GM21528 (cell line): Measurements from ENCODE around the gene CCDC38.
"Not testable (repeated sequence)": the region's sequence is repeated elsewhere in the genome, so short reads cannot be mapped to it uniquely, and the experiment has no call there.

Experiments used
- ATAC-seq: cut with Tn5 transposase; IDR thresholded peaks from one replicate; pipeline ENCODE4 v1.9.1; 2021; ENCODE audit warnings: mild to moderate bottlenecking, moderate library complexity; ENCODE audit not compliant: unreplicated experiment, low FRiP score

The CCDC38 gene

GRCh38 chr12:95887311-95887710 is 55.1 kb downstream of the CCDC38 start:
- ATAC-seq = no peak

DNA sequence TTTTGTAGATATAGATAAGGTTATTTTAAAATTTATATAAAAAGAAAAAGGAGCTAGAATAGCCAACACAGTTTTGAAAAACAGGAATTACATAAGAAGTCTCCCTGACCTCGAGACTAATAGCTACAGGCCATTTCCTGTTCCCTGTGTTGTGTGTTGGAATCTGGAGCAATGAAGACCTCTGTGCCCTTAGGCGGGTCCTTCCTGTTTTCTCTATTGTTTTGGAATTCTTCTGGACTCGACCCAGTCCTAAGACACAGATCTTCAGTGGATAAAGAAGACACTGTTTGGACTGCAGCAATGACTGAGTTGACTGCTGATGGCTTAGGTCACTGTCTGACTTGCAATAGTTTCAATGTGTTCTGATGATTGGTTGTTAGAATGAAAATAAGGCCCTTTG is 57.4 kb downstream of the CCDC38 start:
- ATAC-seq = no peak

DNA sequence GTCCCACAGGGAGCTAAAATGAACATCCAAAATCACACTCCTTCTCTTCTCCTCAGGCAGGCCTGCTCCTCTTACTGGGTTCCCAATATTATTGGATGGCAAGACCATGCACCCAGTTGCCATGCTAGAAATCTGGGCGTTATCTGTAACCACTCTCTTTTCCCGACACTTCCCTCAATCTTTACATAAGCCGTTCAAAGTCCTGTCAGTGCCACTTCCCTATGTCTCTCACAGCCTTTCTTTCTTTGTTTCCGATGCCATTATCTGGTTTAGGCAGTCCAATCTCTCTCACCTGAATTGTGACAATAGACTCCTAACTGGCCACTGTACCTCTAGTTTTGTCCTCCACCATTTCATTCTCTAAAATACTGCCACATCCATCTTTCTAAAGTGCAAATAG is 59.5 kb downstream of the CCDC38 start:
- ATAC-seq = no peak

GRCh38 chr12:95882080-95882479 is 60.3 kb downstream of the CCDC38 start:
- ATAC-seq = no peak

DNA sequence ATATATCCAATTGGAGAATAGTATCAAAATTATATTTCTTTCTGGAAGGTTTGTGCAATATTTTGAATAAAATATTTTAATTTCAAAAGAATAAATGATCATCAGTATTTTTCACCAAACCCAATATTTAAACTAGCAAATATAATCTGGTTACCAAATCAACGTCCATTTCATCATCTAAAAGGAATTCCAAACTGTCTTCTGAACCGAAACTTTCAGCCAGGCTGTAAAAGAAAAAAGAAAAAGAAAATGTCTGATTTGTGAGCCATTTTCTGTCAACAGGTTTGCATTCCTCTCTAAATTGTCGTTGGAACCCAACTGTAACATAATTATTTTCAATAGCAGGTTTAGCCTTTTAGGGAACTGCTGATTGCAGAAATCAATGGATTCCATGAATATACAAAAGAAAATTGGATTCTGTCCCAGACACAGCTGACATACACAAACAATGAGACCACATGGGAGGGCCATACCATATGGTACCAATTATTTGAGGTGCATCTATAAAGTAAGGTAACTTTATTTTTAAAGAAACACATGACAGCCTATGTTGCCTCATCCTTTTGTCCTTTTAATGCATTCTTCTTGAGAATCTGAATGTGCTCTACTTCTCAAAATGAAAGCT is 61.0 kb downstream of the CCDC38 start:
- no peak for ATAC-seq

GRCh38 chr12:95880895-95881294 is 61.5 kb downstream of the CCDC38 start:
- ATAC-seq = no peak

DNA sequence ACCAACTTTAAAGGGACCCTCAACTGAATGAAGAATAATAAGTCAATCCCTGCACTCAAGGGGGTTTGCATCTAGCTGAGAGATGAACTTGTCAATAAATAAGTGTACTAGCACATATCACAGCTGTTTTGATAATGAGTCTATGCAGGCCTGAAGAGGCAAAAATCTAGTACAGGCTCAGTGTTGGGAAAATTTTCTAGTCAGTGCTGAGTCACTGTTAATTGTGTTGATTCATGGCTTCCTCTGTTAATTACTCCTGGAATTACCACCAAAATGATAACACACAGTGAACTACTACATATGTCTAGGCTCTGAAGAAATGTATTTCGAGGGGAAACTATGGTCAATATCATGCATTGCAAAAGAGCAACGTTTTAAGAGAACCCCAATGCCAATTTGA is 64.8 kb downstream of the CCDC38 start:
- no peak for ATAC-seq

DNA sequence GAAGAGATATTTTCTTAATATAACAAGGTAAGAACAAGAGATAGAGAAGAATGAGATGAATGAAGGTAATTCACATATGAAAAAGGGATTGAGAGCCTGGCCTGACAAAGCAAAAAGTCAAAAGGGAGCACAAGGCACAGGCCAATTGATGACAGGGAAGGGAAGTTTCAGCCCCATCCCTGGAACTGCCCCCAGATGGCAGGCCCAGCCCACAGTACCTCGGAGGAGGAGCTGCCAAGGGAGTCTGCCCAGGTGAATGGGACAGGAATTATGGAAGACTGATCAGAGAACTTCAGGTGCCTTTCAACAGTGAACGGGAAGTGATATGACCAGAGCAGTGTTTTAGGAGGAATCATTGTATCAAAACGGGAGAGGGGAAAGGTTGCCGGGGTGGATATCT is 68.0 kb downstream of the CCDC38 start:
- ATAC-seq = no peak

- ATAC-seq = no peak
Measured at GRCh38 chr12:95870897-95871296, 71.5 kb downstream of the CCDC38 start.

DNA sequence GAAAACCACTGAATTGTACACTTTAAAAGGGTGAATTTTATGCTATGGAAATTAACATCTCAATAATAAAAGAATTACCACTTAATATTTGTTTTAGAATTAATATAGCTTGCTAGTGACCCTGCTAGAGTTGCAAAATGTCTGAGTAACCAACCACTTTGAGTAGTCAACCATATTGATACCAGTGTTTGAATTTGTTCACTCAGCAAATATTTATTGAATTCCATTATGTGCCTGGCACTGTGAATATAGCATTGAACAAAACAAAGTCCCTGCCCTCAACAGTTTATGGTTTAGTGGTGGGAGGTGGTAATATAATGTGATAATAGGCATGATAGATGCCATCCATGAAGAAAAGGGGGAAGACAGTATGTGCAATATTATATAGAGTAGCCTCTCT is 79.1 kb downstream of the CCDC38 start:
- ATAC-seq = no peak

GRCh38 chr12:95862038-95862437 is 80.4 kb downstream of the CCDC38 start:
- no peak for ATAC-seq

GRCh38 chr12:95859947-95860850 is 82.2 kb downstream of the CCDC38 start:
- ATAC-seq = no peak

DNA sequence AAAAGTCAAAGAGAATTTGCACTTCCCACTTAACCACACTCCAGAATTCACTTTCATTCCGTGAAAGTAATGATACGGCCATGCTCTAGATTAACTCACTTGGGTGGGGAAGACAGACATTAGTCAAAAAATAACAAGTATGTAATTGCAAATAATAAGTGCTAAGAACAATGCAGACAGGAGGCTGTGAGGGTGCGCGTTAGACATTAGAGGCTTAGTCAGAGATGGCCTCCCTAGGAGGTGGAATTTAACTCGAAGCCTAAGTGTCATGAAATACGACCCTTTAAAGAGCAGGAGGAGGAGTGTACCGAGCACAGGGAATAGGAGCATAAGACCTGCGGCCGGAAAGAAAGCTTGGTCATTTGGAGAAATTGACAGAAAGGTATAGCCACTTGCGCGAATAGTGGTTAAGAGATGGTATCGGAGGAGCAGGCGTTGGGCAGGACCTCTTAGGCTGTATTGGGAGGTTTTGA is 83.0 kb downstream of the CCDC38 start:
- ATAC-seq = peak; percentile 27

- ATAC-seq = peak; percentile 100
Measured at GRCh38 chr12:95858451-95859343, 83.7 kb downstream of the CCDC38 start, which contains the start of gene SNRPF. SNRPF (plus strand) TSS chr12:95858952; CDS start chr12:95859074, 122 bp downstream.

GRCh38 chr12:95857799-95858198 is 84.6 kb downstream of the CCDC38 start:
- no peak for ATAC-seq

- no peak for ATAC-seq
Measured at GRCh38 chr12:95857156-95857555, 85.3 kb downstream of the CCDC38 start.

DNA sequence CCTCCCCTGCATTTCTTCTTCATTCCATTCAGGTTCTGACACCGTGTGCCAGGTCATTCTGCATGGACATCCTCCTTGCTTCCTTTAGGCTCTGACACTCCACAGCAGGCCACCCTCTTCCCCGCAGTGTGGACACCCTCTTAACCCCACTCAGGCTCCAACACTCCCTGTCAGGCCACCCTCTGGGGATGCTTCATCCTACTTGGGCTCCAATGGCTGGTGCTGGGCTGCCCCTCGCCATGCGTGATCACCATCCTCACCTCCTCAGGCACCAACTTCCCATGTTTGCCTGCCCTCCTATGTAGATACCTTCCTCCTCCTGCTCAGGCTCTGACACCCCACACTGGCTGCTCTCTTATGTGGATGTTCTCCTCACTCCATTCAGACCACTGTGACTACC is 90.3 kb downstream of the CCDC38 start:
- no peak for ATAC-seq

DNA sequence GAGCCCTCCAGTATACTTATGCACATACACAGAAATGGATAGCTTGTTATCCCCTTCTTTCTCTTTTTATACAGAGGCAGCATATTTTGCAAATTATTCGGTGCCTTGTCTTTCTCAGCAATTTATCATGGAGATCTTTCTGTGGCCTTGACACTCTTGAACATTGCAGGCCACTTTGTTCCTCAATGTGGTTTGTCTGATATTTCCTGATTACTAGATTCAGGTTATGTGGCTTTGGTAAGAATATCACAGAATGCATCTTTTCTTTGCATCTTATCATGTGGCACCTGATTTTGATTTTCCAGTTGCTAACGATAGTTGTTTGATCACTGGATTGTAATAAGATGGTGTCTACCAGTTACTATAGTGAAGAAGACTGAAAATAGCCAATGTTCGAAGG is 90.8 kb downstream of the CCDC38 start:
- ATAC-seq = no peak

DNA sequence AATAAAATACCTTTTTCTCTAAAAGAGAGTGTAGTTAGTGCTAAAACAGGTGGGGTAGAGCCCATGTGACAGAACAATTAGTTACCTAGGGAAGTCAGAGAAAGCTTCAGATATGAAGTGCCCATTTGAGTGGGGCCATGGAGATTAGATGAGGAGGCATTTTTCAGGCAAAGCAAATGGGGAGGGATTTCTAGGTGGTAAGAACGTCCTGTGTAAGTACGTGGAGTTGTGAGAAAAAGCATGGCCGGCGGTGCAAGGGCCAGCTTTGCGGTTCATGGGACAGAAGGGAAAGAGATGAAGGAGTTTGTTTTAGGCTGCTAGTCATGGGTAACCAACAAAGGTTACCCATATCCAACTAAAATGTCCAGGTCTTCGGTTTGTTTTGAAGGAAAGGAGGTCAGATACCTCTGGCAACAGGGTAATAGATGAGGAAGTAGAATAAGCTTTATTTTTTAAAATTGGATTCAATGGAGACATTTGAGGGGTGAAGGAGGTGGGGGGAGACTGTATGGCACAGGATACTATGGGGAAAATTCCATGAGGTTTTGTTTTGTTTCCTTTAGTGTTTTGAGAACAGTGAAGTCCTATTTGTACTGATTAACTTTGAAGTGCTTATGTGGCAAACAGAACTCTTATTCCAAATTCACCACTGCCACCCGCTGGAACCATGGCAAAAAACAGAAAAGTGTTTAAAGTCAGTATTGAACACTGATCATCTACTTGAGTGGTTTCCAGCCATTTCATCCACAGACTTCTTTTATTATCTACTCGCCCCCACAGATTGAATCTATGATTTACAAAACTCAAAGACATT is 93.6 kb downstream of the CCDC38 start:
- ATAC-seq = no peak

DNA sequence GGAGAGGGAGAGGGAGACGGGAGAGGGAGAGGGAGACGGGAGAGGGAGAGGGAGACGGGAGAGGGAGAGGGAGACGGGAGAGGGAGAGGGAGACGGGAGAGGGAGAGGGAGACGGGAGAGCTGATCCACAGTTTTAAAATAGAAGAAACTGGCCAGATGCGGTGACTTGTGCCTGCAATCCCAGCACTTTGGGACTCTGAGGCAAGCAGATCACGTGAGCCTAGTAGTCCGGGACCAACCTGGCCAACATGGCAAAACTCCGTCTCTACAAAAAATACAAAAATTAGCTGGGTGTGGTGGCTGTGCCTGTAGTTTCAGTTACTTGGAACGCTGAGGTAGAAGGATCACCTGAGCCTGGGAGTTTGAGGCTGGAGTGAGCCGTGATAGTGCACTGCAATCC is 100.0 kb downstream of the CCDC38 start:
- ATAC-seq = not testable (repeated sequence)
